GM12878 (cell line): ENCODE measurements around the gene PATE2. TPM values are rescaled to one million over a fixed set of nuclear protein-coding genes. Genes with fewer than 3 reads are reported as not detected.

Experiments
- ATAC-seq: fragments of 200-7000 bp; cut with Tn5 transposase; 3 replicates; pipeline ENCODE4 v1.9.1; 2020; ENCODE audit warnings: mild to moderate bottlenecking, moderate library complexity
- BruUV-seq: library from RNA; stranded (reverse); fragments of 400-500 nt; replicated peaks from 2 replicates; lab custom pipeline; 2021; lab: Mats Ljungman, UMichigan
- CTCF ChIA-PET: fragments of 300-600 bp; sonication (Branson Sonifier 250); formaldehyde crosslinking; extraction: SDS; loops from one replicate; lab custom pipeline; 2021; ENCODE audit warnings: inconsistent platforms; lab: Yijun Ruan, JAX
- POLR2A ChIA-PET: fragments of 350-600 bp; formaldehyde crosslinking; extraction: SDS; loops from one replicate; lab custom pipeline; 2021; ENCODE audit warnings: inconsistent platforms; lab: Charles Lee
- RAD21 ChIA-PET: fragments of 300-600 bp; sonication (Branson Sonifier 250); formaldehyde crosslinking; loops from one replicate; lab custom pipeline; 2023; ENCODE audit warnings: antibody characterized with exemption; ENCODE audit not compliant: unreplicated experiment; lab: Charles Lee
- SMC1A ChIA-PET: fragments of 300-600 bp; sonication (Branson Sonifier 250); formaldehyde crosslinking; loops from one replicate; lab custom pipeline; 2023; ENCODE audit not compliant: unreplicated experiment, uncharacterized antibody; lab: Charles Lee
- DNase-seq: peaks from one replicate; pipeline ENCODE4 v3.0.0-alpha.2; 2011; ENCODE audit warnings: low read depth, low spot score
- FAIRE-seq: peaks from 3 replicates; lab custom pipeline; 2011; peaks lifted over from hg19 to GRCh38; lab: Jason Lieb, UNC
- H2AFZ ChIP-seq: 2 replicates; pipeline ENCODE4 v1.6.0; 2011; ENCODE audit warnings: low read depth, low read length, control low read depth; ENCODE audit not compliant: control insufficient read depth
- H3K27ac ChIP-seq: 2 replicates; pipeline ENCODE4 v1.5.1; 2011; ENCODE audit warnings: control low read depth; ENCODE audit not compliant: control insufficient read depth, insufficient read depth
- H3K27me3 ChIP-seq, 2 experiments: replicated peaks in 1 of 2; 2 replicates each; pipeline versions ENCODE4 v1.6.0 to v1.6.1; 2011; ENCODE audit warnings: low read length in 1 of 2; ENCODE audit not compliant: control insufficient read depth in 2 of 2, insufficient read depth in 2 of 2
- H3K36me3 ChIP-seq, 2 experiments: 2 replicates each; pipeline ENCODE4 v1.5.1; 2011; ENCODE audit warnings: low read length in 1 of 2; ENCODE audit not compliant: control insufficient read depth in 2 of 2, insufficient read depth in 2 of 2
- H3K4me1 ChIP-seq: 2 replicates; pipeline ENCODE4 v1.6.1; 2011; ENCODE audit warnings: mild to moderate bottlenecking, low read length, moderate library complexity, mixed read lengths; ENCODE audit not compliant: control insufficient read depth, insufficient read depth
- H3K4me2 ChIP-seq: 2 replicates; pipeline ENCODE4 v1.6.0; 2011; ENCODE audit warnings: control low read depth; ENCODE audit not compliant: control insufficient read depth, insufficient read depth
- H3K4me3 ChIP-seq: fragments of 200-600 bp; sonication (generic); 2 replicates; pipeline ENCODE4 v1.5.1; 2016
- H3K79me2 ChIP-seq: 2 replicates; pipeline ENCODE4 v1.6.0; 2011; ENCODE audit warnings: low read length; ENCODE audit not compliant: control insufficient read depth, insufficient read depth
- H3K9ac ChIP-seq: 2 replicates; pipeline ENCODE4 v1.8.0; 2011; ENCODE audit warnings: low read length, control low read depth, mixed read lengths; ENCODE audit not compliant: control insufficient read depth, insufficient read depth
- H3K9me3 ChIP-seq: replicated peaks from 3 replicates; pipeline ENCODE4 v1.5.1; 2011; ENCODE audit warnings: mild to moderate bottlenecking, low read length; ENCODE audit not compliant: control insufficient read depth, insufficient read depth
- H4K20me1 ChIP-seq: 2 replicates; pipeline ENCODE4 v1.6.0; 2011; ENCODE audit not compliant: control insufficient read depth, insufficient read depth
- ASH2L ChIP-seq: fragments of 300-600, 200-600 bp; sonication (generic); IDR thresholded peaks from 2 replicates; pipeline ENCODE4 v1.6.1; 2017; ENCODE audit warnings: low read depth, mild to moderate bottlenecking, borderline replicate concordance
- BCL3 ChIP-seq: IDR thresholded peaks from 2 replicates; pipeline ENCODE4 v1.6.1; 2011; ENCODE audit warnings: borderline replicate concordance, low read depth, mild to moderate bottlenecking, moderate library complexity, low read length; ENCODE audit not compliant: insufficient read depth, poor library complexity, severe bottlenecking
- CBX5 ChIP-seq: sonication (generic); IDR thresholded peaks from 2 replicates; pipeline ENCODE4 v1.6.1; 2016; ENCODE audit warnings: low read depth, moderate library complexity, mild to moderate bottlenecking, inconsistent platforms
- IRF5 ChIP-seq: fragments of 450-650 bp; IDR thresholded peaks from 2 replicates; pipeline ENCODE4 v1.6.1; 2017; ENCODE audit warnings: borderline replicate concordance
- NKRF ChIP-seq: fragments of 450-650 bp; conservative IDR thresholded peaks from 2 replicates; pipeline ENCODE4 v1.6.1; 2017; ENCODE audit warnings: mild to moderate bottlenecking, moderate library complexity
- POLR2A ChIP-seq: IDR thresholded peaks from 2 replicates; pipeline ENCODE4 v1.6.1; 2011; ENCODE audit warnings: low read depth, mild to moderate bottlenecking, low read length
- RUNX3 ChIP-seq: IDR thresholded peaks from 2 replicates; pipeline ENCODE4 v1.6.1; 2012; ENCODE audit warnings: low read length, inconsistent platforms
- SP1 ChIP-seq: IDR thresholded peaks from one replicate; pipeline ENCODE4 v1.6.1; 2011; ENCODE audit warnings: low read depth, low read length
- WGBS: methylation state at CpG from one replicate; pipeline ENCODE4 v1.1.6; 2016; ENCODE audit warnings: low lambda C conversion rate; ENCODE audit not compliant: insufficient replicate concordance, insufficient coverage; ENCODE audit errors: missing lambda C conversion rate; 5-methylcytosine and 5-hydroxymethylcytosine counted together
- in situ Hi-C: fragments of 300-500 bp; cut with MboI; formaldehyde crosslinking; loops from 9 replicates; pipeline ENCODE4 v1.14.3; 2018; ENCODE audit warnings: mixed read lengths
- intact Hi-C: fragments of 100-400 bp; cut with micrococcal nuclease; formaldehyde crosslinking; loops from one replicate; pipeline ENCODE4 v1.14.2; 2022; ENCODE audit not compliant: unreplicated experiment
- polyA plus RNA-seq, 11 experiments: library from polyadenylated mRNA; depleted of rRNA in 4 of 11; unstranded in 6 of 11; stranded (reverse) in 5 of 11; fragments of >200 nt; fragmentation: Nextera tagmentation in 4 of 11; fragmentation: Illumina TruSeq in 1 of 11; extraction: Ambion mirVana in 4 of 11; extraction: Trizol in 1 of 11; gene quantifications; 1 replicate in 1 of 11; 2 replicates in 10 of 11; pipeline versions ENCODE4 v1.2.1 to v1.2.3, GENCODE V29; 2011 to 2016; ENCODE audit warnings: inconsistent platforms in 2 of 11, missing spikeins in 2 of 11, low read depth in 1 of 11
- total RNA-seq, 4 experiments: library from RNA; depleted of rRNA in 3 of 4; stranded (reverse); fragments of >200 nt in 3 of 4; fragmentation: Illumina TruSeq in 1 of 4; extraction: Trizol in 1 of 4; gene quantifications; 2 replicates each; pipeline versions ENCODE4 v1.2.1 to v1.2.3, GENCODE V29; 2013 to 2021

Gene PATE2
- total and polyA plus RNA-seq, 10 of the 15 experiments (the other 5 are each of a cell fraction or from before 2014, with no cell fraction given), result 0.04 to 0.09 (median 0.09) TPM; not detected in 7

DNA sequence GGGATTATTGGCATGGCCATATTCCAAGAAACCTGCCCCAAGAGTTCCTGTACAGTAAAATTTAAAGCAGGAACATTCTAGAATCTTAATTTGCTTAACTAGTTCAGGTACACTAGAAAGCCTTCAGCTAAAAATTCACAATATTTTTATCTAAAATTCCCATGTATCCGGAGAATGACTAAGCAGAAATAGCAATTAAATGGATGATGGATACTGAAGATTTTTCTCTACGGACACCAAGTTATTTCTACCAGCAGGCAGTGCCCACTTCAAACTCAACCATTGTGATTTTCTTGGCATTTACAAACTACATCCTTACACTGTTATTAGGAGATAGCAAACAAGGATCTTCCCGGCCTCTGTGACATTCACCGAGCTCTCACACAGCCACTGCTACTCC lies 12.2 kb upstream of the PATE2 start:
- ATAC-seq (no peak), FAIRE-seq (no peak), DNase-seq (no peak)
- WGBS, result 66% methylated on average over 4 of the region's 4 CpGs
- no peak overlapping the region for H2AFZ ChIP-seq
- ChIA-PET CTCF (no interaction called here), SMC1A (no interaction called here), POLR2A (no interaction called here), RAD21 (no interaction called here)
- no TSS peak for BruUV-seq
- no peak overlapping the region for H3K4me2 ChIP-seq
- no peak overlapping the region for H3K4me3 ChIP-seq
- no peaks in the 10 kb centered on the region for H3K27me3 ChIP-seq
- no peak overlapping the region for H3K9ac ChIP-seq
- no peaks in the 10 kb centered on the region for H4K20me1 ChIP-seq
- H3K79me2 ChIP-seq, result no peaks in the 10 kb centered on the region
- H3K27ac ChIP-seq, result no peak overlapping the region
- no peak for TF ChIP-seq IRF5
- no peak for TF ChIP-seq CBX5
- TF ChIP-seq POLR2A, result no peak
- TF ChIP-seq NKRF, result no peak
- no peak for TF ChIP-seq SP1
- TF ChIP-seq ASH2L, result no peak
- TF ChIP-seq BCL3, result no peak
- TF ChIP-seq RUNX3, result no peak
- no peaks in the 10 kb centered on the region for H3K36me3 ChIP-seq
- no peaks in the 10 kb centered on the region for H3K4me1 ChIP-seq
- in situ Hi-C loops (no loop called here), intact Hi-C loops (no loop called here)
- no peaks in the 10 kb centered on the region for H3K9me3 ChIP-seq
